Measurements from ENCODE around the gene ARFGAP1. TPM values are rescaled to one million over a fixed set of nuclear protein-coding genes. Genes with fewer than 3 reads are reported as not detected.
"Not testable (repeated sequence)": the region's sequence is repeated elsewhere in the genome, so short reads cannot be mapped to it uniquely, and the experiment has no call there.

ARFGAP1 gene
- total and polyA plus RNA-seq, 4 donors, result 47.0 to 108 (median 87.6) TPM

- H3K27me3 ChIP-seq (ENCODE audit: control insufficient read depth in 3 of 3, insufficient read depth in 3 of 3, low read length in 2 of 3), result peaks cover 0 to 5% (median 5%) of the 10 kb centered on the region in 3 donors
Observed at GRCh38 chr20:63305393-63305792, 32.8 kb downstream of the ARFGAP1 start.

GRCh38 chr20:63305933-63306672 lies 33.5 kb downstream of the ARFGAP1 start:
- not testable (repeated sequence) for H3K9ac ChIP-seq (ENCODE audit: insufficient read depth in 1 of 2, low read length in 2 of 2); H3K4me1 ChIP-seq (ENCODE audit: control insufficient read depth in 5 of 5, insufficient read depth in 5 of 5, low read length in 5 of 5); H3K36me3 ChIP-seq (ENCODE audit: control insufficient read depth in 4 of 4, insufficient read depth in 4 of 4, low read length in 4 of 4); H3K9me3 ChIP-seq (ENCODE audit: control insufficient read depth in 4 of 4, insufficient read depth in 3 of 4, low read length in 3 of 4); H3K27me3 ChIP-seq (ENCODE audit: control insufficient read depth in 3 of 3, insufficient read depth in 3 of 3, low read length in 2 of 3); ATAC-seq (ENCODE audit: insufficient read depth, low FRiP score); H3K27ac ChIP-seq (ENCODE audit: low read depth in 1 of 2, low read length in 1 of 2); DNase-seq; H3K4me3 ChIP-seq
- WGBS, 2 donors, result 65 to 67% methylated on average over 24 of the region's 30 CpGs

More at GRCh38 chr20:63305393-63305792, 32.8 kb downstream of the ARFGAP1 start:
- H3K4me1 ChIP-seq (ENCODE audit: control insufficient read depth in 5 of 5, insufficient read depth in 5 of 5, low read length in 5 of 5), result peaks cover 0 to 6% (median 2%) of the 10 kb centered on the region in 5 donors
- H3K9ac ChIP-seq (ENCODE audit: insufficient read depth in 1 of 2, low read length in 2 of 2), result no peak overlapping the region
- no peak for DNase-seq
- no peak overlapping the region for H3K4me3 ChIP-seq
- no peaks in the 10 kb centered on the region for H3K36me3 ChIP-seq (ENCODE audit: control insufficient read depth in 4 of 4, insufficient read depth in 4 of 4, low read length in 4 of 4)
- ATAC-seq (ENCODE audit: insufficient read depth, low FRiP score), result no peak
- TF ChIP-seq, protein P1, sequence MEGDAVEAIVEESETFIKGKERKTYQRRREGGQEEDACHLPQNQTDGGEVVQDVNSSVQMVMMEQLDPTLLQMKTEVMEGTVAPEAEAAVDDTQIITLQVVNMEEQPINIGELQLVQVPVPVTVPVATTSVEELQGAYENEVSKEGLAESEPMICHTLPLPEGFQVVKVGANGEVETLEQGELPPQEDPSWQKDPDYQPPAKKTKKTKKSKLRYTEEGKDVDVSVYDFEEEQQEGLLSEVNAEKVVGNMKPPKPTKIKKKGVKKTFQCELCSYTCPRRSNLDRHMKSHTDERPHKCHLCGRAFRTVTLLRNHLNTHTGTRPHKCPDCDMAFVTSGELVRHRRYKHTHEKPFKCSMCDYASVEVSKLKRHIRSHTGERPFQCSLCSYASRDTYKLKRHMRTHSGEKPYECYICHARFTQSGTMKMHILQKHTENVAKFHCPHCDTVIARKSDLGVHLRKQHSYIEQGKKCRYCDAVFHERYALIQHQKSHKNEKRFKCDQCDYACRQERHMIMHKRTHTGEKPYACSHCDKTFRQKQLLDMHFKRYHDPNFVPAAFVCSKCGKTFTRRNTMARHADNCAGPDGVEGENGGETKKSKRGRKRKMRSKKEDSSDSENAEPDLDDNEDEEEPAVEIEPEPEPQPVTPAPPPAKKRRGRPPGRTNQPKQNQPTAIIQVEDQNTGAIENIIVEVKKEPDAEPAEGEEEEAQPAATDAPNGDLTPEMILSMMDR (IDR thresholded peaks at IDR 0.05; ENCODE audit: control extremely low read depth, extremely low read depth), result no peak
- WGBS, 2 donors, result 48 to 56% methylated on average over 8 of the region's 8 CpGs
- peaks cover 0 to 3% (median 0%) of the 10 kb centered on the region in 4 donors for H3K9me3 ChIP-seq (ENCODE audit: control insufficient read depth in 4 of 4, insufficient read depth in 3 of 4, low read length in 3 of 4)
- H3K27ac ChIP-seq (ENCODE audit: low read depth in 1 of 2, low read length in 1 of 2), result no peak overlapping the region

GRCh38 chr20:63306673-63307537 lies 34.3 kb downstream of the ARFGAP1 start:
- H3K36me3 ChIP-seq (ENCODE audit: control insufficient read depth in 4 of 4, insufficient read depth in 4 of 4, low read length in 4 of 4), result no peaks in the 10 kb centered on the region
- no peak overlapping the region for H3K4me3 ChIP-seq
- ATAC-seq (ENCODE audit: insufficient read depth, low FRiP score) (no peak), DNase-seq (no peak)
- no peak overlapping the region for H3K27ac ChIP-seq (ENCODE audit: low read depth in 1 of 2, low read length in 1 of 2)
- peaks cover 0 to 8% (median 2%) of the 10 kb centered on the region in 5 donors for H3K4me1 ChIP-seq (ENCODE audit: control insufficient read depth in 5 of 5, insufficient read depth in 5 of 5, low read length in 5 of 5)
- 84% methylated on average over 35 of the region's 35 CpGs for WGBS, 2 donors
- no peaks in the 10 kb centered on the region for H3K9me3 ChIP-seq (ENCODE audit: control insufficient read depth in 4 of 4, insufficient read depth in 3 of 4, low read length in 3 of 4)
- H3K9ac ChIP-seq (ENCODE audit: insufficient read depth in 1 of 2, low read length in 2 of 2), result no peak overlapping the region
- TF ChIP-seq, protein P1 (IDR thresholded peaks at IDR 0.05; ENCODE audit: control extremely low read depth, extremely low read depth), result no peak
- H3K27me3 ChIP-seq (ENCODE audit: control insufficient read depth in 3 of 3, insufficient read depth in 3 of 3, low read length in 2 of 3), result peaks cover 0 to 5% (median 2%) of the 10 kb centered on the region in 3 donors
